Stimulated activated CD8-positive, alpha-beta memory T cell treated with anti-CD3 and anti-CD28 coated beads, Interleukin-4, amount 100 ng/mL, for 24 hours (primary cell): ENCODE data around the gene TPCN1.
"Not testable (repeated sequence)": the region's sequence is repeated elsewhere in the genome, so short reads cannot be mapped to it uniquely, and the experiment has no call there.

Experiments used
- DNase-seq: peaks from one replicate; pipeline ENCODE4 v3.0.0-alpha.2; 2020; ENCODE audit warnings: low read depth

The TPCN1 gene

DNA sequence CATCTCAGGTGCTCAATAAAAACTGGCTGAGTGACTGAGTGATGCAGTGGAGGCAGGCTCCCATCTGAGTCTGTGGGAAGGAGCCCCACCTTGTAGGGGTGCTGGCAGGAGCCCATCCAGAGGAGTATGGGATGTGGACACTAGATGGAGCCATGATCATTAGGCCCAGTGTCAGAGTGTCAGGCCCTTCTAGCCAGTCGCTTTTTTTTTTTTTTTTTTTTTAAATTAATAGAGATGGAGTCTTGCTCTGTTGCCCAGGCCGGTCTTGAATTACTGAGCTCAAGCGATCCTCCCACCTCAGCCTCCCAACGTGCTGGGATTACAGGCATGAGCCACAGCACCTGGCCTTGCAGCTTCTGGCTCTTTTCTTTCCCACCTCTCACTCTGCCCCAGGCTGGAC, 24.3 kb upstream of the TPCN1 start:
- peak; percentile 11 for DNase-seq

DNA sequence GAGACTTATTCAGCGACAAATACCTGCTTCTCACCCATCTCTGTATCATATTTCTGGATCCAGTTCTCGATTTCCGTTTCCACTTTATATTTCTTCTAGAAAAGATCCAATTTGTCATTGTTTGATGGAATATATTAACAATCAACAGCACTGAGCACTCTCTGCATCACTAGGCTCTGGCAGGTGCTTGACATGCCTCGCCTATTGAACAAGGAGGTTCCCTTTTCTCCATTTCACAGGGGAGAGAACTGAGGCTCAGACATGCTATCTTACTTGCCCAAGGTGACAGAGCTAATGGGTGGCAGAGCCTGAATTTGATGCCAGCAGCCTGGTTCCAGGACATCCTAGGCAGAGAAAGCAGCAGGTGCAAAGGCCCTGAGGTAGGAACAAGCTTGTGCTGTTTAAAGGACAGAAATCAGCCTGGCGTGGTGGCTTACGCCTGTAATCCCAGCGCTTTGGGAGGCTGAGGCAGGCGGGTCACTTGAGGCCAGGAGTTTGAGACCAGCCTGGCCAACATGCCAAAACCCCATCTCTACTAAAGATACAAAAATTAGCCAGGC, 23.7 kb upstream of the TPCN1 start:
- no peak for DNase-seq

DNA sequence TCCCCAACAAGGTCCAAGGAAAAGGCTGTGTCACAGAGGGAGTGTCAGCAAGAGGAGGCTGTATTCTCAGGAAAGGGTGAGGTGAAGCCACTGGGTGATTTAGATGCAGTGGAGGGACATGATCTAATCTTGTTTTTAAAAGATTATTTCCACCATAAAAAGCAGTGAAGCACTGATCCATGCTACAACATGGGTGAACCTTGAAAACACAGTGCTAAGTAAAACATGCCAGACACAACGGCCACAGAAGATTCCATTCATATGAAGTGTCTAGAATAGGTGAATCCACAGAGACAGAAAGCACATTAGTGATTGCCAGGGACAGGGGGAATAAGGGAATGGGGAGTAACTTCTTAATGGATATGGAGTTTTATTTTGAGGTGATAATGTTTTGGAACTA, 23.0 kb upstream of the TPCN1 start:
- no peak for DNase-seq

DNA sequence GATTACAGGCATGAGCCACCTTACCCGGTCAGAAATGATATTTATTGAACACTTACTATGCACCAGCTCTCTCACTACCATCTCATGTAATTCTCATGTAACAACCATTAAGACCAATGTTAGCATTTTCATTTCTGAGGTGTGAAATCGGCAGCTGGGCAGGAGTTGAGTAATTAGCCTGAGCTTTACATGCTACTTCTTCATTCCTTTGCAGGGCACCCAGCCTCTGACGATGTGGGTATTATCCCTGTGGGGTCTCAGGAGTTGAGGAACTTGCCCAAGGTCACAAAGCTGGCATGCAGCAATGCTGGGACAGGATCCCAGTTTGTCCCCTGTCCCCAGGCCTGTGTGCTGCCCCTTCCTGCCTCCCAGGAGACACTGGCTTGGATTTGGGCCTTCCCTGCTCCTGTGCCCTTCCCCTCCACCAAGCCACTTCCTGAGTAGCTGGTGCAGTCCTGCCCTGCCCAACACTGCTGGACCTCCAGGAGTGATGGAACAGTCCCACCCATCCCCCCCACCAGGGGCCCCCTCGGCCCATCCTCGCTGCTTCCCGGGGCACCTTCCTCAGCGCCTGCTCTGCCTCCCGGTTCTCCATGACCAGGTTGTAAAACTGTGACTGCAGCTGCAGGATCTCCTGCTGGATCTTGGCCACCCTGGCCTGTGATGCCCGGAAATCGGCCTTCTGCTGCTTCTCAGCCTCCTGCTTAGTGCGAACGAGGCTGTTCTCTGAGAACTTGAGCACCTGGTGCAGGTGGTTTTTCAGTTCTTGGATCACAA, 21.1 kb upstream of the TPCN1 start:
- DNase-seq: no peak

DNA sequence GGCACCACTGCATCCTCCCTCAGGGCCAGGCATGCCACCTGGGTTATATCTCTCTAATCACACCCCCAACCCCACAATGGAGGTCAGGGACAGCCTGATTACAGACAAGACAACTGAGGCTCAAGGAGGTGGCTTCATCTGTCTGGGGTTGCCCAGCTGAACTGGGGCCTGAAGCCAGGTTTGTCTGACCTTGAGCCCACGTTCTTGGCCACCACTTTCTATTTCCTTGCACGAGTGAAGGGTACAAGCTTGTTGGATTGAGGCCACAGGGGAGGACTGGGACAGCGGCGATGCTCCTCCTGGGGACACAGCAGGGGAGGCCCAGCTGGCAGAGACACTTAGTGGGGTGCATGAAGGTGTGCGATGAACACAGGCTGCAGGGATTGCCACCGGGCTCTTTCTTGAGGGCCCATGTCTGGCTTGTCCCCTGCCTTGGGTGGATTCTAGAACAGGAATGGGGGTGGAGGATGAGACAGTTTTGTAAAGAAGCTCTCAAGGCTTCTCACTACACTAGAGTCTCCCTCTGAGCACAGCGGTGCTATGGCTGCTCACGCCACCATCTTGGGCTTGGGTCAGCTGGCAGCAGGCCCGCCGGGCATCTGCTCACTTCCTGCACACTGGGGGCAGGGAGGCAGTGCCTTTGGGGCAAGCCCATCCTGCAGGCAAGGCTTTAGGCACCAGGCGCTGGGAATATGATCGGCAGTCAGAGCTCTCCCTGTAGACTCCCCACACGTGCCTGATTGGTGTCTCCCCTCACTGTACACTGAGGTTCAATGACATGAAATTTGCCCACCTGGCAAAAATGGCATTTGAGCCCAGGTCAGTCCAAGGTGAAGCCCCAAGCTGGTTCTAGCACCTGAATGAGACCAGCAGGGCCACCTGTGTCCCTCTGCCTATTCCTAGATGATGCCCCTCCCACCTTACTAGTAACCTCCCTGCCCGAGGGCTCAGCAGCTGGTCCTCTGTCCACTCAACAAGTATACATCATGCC, 19.8 kb upstream of the TPCN1 start:
- no peak for DNase-seq

DNA sequence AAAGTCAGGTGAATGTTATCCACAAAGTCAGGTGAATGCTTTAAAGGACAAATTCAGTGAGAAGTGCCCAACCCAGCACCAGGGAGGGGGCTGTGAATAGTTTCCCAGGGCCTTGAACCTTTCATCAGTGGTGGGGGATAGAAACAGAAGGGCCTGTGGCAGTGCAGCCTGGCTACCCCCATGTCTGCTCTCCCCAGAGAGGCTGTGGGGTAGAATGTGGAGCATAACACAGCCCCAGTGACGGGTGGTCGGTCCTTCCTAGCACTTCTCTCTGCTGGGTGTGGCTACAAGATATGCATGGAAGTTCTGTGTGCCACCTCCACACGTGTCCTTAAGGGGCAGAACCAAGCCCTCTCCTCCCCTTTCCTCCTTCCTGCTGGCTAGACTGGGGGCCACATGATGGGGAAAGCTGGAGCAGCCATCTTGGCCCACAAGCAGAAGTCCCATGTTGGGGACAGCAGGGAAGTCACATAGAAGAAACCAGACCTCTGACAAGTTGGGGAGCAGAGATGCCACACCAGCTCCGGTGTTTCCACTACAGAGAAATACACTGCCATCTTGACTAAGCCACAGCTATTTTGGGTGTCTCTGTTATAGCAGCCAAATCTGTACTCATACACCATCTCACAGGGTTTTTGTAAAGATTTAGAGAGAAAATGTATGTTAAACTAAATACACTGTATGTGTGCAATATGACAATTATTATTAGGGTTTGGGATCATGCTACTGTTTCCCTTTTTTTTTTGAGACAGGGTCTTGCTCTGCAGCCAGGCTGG, 18.8 kb upstream of the TPCN1 start:
- no peak for DNase-seq

DNA sequence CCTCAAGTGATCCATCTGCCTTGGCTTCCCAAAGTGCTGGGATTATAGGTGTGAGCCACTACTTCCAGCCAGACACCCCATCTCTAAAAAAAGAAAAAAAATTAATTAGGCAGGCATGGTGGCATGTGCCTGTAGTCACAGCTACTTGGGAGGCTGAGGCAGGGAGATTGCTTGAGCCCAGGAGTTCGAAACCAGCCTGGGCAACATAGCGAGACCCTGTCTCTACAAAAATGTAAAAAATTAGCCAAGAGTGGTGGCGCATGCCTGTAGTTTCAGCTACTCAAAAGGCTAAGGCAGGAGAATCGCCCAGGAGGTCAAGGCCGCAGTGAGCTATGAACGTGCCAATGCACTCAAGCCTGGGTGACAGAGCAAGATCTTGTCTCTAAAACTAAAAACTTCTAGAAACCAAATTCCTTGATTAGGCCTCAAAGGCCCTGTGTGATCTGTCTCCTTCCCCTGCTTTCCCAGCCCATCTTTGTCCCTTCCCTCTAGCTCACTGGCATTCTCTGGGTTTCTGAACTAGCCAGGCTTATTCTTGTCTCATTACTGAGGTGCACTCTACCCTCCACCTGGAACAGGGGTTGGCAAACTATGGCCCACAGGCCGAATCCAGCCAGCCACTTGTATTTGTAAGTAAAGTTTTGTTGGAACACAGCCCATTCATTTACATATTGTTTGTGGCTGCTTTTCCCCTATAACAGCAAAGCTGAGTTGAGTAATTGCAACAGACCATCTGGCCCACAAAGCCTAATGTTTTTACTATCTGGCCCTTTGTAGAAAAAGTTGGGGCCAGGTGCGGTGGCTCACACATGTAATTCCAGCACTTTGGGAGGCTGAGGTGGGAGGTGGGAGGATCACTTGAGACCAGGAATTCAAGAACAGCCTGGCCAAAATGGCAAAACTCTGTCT, 17.2 kb upstream of the TPCN1 start:
- DNase-seq: no peak

DNA sequence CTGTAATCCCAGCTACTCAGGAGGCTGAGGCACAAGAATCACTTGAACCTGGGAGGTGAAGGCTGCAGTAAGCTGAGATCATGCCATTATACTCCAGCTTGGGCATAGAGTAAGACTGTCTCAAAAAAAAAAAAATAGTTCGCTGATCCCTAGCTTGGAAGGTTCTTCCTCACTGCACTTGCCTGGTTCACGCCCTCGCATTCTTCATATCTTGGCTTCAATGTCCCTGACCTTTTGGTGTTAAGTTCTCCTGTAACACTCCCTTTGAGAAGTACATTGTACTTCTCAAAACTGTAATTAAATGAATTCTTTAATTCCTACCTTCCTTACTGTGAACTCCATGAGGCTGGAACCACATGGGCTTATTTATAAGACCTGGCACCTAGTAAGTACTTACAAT, 16.5 kb upstream of the TPCN1 start:
- no peak for DNase-seq

GRCh38 chr12:113206802-113207201, 14.5 kb upstream of the TPCN1 start:
- DNase-seq: not testable (repeated sequence)

GRCh38 chr12:113207613-113208040, 13.6 kb upstream of the TPCN1 start:
- DNase-seq: no peak

DNA sequence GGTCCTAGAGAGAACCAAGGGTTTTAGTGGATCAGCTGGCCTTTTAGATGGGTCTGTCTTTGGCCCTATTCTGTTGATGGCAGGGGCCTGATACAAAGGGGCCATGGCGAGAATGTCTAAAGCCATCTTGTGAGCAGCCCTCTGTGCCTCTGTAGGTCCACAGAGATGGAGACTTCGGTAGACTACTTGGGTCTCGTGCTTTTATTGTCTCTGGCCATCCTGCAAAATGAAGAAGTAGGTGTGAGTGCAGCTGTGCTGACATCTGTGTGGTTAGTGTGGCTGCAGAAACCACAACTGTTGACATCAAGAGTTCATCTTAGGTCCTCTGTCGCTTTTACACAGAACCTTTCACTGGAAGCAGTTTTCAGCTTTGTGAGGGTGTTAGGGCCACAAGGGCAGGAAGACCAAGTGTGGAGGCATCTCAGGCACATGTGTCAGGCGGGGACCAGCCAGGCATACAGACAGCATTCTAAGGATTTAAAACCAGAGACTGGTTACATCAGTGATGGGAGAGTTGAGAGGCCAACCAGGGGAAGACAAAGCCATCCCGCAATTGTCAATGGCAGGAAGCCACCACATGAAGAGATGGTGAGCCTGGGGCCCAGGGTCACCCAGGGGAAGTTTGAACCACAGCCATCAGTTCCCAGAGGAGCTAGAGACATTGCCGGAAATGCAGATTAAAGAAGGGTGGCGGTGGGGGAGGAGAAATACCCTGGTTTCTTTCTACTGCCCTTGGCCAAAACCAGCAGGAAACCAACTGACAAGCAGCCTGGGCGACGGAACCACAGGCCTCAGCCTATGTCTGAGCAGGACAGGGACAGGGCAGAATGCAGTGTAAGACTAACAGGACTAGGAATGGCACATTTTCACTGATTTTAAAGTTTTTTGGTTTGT, 13.0 kb upstream of the TPCN1 start:
- DNase-seq: peak; percentile 30

- DNase-seq: no peak
These were observed 10.1 kb upstream of the TPCN1 start for GRCh38 chr12:113211160-113211559.

DNA sequence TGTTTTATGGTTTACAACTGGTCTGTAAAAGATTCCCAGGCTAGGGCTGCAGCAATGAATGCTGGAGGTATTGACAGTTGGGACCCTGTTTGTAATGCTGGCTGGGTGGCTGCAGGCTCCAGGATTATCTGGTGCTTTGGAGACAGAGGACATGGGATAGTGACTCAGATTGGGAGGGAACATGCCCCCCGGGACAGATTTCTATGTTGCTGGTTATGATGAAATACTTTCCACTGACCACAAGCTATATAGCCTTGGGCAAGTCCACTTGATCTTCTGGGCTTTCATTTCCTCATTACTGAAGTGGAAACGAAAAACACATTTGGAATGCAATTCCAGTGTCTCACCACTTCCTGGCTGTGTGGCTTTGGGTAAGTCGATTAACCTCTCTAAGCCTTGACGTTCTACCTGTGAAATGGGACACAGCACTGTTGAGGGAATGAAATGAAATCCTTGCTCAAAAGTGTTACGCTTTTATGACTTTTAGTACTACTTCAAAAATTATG, 6.3 kb upstream of the TPCN1 start:
- DNase-seq: no peak

- DNase-seq: no peak
These were observed 5.2 kb upstream of the TPCN1 start for GRCh38 chr12:113216027-113216426.

GRCh38 chr12:113220593-113221180, 577 bp upstream of the TPCN1 start:
- no peak for DNase-seq

- DNase-seq: no peak
These were observed 899 bp downstream of the TPCN1 start for GRCh38 chr12:113221997-113222729.

- no peak for DNase-seq
These were observed 1.7 kb downstream of the TPCN1 start for GRCh38 chr12:113222730-113223531.

DNA sequence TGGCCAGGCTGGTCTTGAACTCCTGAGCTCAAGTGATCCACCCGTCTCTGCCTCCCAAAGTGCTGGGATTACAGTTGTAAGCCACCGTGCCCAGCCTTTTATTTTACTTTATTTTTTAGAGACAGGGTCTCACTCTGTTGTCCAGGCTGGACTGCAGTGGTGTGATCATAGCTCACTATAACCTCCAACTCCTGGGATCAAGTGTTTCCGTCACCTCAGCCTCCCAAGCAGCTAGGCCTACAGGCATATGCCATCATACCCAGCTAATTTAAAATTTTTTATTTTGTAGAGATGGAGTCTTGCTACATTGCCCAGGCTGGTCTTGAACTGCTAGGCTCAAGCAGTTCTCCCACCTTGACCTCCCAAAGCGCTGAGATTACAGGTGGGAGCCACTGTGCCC, 3.7 kb downstream of the TPCN1 start:
- DNase-seq: no peak
